Mammary epithelial cell (primary cell): Measurements from ENCODE around the gene LYZL6.

Experiments
- EZH2 ChIP-seq: IDR thresholded peaks from 2 replicates; pipeline ENCODE4 v1.6.1; 2012; ENCODE audit warnings: low read length, inconsistent platforms, borderline replicate concordance
- TF ChIP-seq, protein P1 (sequence below), 2 donors: IDR thresholded peaks in 1 of 2; conservative IDR thresholded peaks in 1 of 2; 2 replicates each; pipeline ENCODE4 v1.5.1; 2011 to 2012; ENCODE audit warnings: inconsistent platforms in 2 of 2, low read length in 2 of 2, mild to moderate bottlenecking in 2 of 2, control low read depth in 1 of 2, low read depth in 1 of 2; ENCODE audit not compliant: insufficient read depth in 1 of 2; ENCODE audit errors: extremely low read depth in 1 of 2

DNA sequence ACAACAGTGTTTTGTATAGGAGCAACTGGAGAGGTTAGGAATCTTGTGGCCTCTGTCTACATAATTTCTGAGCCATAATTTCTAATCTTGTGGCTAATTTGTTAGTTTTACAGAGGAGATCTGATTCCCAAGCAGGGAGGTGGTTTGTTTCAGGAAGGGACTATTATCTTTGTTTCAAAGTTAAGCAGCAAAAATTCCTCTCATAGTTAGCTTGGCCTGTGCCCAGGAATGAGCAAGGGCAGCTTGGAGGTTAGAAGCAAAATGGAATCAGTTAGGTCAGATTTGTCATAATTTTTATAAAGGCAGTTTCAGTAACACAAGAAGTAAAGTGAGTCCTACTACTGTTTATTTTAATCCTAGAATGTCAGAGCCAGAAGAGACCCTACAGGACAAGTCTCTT, 10.9 kb downstream of the LYZL6 start:
- TF ChIP-seq, protein P1, sequence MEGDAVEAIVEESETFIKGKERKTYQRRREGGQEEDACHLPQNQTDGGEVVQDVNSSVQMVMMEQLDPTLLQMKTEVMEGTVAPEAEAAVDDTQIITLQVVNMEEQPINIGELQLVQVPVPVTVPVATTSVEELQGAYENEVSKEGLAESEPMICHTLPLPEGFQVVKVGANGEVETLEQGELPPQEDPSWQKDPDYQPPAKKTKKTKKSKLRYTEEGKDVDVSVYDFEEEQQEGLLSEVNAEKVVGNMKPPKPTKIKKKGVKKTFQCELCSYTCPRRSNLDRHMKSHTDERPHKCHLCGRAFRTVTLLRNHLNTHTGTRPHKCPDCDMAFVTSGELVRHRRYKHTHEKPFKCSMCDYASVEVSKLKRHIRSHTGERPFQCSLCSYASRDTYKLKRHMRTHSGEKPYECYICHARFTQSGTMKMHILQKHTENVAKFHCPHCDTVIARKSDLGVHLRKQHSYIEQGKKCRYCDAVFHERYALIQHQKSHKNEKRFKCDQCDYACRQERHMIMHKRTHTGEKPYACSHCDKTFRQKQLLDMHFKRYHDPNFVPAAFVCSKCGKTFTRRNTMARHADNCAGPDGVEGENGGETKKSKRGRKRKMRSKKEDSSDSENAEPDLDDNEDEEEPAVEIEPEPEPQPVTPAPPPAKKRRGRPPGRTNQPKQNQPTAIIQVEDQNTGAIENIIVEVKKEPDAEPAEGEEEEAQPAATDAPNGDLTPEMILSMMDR (conservative IDR thresholded peaks at IDR 0.05 in 1 of 2, IDR thresholded peaks at IDR 0.05 in 1 of 2; ENCODE audit: extremely low read depth in 1 of 2, insufficient read depth in 1 of 2, low read depth in 1 of 2, low read length in 2 of 2): no peak
- TF ChIP-seq EZH2: no peak
